ENCODE data around the gene RASAL1. TPM values are rescaled to one million over a fixed set of nuclear protein-coding genes. Genes with fewer than 3 reads are reported as not detected.

The RASAL1 gene
- total RNA-seq, 1 experiment from 2014 or later = 29.3 TPM

DNA sequence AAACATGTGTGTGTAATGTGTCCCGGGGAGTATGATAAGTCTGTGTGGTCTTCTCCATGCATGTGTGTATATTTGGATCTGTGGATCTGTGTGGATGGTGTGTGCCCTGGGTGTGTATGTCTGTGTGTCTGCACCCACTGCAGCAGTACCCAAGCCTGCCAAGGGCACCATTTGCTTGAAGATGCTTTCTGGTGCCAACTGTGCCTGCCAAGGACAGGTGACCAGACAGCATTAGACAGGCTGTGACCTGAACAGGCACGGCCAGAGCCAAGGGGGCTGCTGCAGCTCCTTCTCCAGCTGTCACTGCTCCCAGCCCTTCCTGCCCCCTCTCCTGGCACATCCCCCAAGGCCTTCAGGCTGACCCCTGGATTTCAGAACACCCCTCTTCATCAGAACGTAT, 44.1 kb downstream of the RASAL1 start:
- DNase-seq (ENCODE audit: low read depth) = no peak
- in situ Hi-C loops (cut with HindIII; ENCODE audit: low pct_unique_long_range_greater_than_20kb, low sequenced_read_pairs) = no loop called here

DNA sequence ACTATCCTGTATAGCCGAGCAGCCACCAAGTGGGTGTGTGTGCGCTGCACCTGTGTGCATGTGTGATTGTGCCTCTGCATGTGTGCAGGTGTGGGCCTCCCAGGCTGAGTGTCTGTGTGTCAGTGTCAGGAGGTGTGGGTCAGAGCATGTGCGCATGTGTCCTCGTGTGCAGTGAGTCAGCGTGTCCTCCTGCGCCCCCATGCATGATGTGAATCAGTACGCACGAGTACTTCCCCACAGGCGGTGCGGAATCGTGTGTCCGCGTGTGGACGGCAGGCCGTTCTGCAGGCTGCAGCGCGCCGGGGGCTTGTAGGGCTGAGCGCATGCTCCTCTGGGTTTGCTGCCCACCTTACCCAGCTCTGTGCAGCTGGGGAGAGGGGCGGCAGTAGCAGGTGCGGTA, 44.8 kb downstream of the RASAL1 start:
- in situ Hi-C loops (cut with HindIII; ENCODE audit: low pct_unique_long_range_greater_than_20kb, low sequenced_read_pairs) = no loop called here
- DNase-seq (ENCODE audit: low read depth) = no peak

DNA sequence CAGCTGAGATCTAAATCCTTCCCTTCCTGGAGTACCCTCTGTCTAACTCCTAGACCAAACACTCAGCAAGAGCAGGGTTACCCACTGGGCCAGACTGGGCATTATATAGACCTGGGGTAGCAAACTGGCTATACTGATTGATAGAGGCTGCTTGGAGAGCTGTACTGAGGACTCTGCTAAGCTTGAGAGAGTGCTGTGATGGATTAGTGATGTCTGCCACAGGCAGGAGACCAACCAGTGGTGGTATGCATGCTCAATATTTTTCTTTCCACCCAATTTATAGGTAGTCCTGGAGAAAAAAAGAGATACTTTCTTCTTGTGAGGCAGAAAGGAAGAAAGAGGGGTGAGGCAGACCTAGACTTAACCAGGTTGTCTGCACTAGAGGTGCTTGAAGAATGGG, 45.7 kb downstream of the RASAL1 start:
- in situ Hi-C loops (cut with HindIII; ENCODE audit: low pct_unique_long_range_greater_than_20kb, low sequenced_read_pairs) = no loop called here
- no peak for DNase-seq (ENCODE audit: low read depth)

DNA sequence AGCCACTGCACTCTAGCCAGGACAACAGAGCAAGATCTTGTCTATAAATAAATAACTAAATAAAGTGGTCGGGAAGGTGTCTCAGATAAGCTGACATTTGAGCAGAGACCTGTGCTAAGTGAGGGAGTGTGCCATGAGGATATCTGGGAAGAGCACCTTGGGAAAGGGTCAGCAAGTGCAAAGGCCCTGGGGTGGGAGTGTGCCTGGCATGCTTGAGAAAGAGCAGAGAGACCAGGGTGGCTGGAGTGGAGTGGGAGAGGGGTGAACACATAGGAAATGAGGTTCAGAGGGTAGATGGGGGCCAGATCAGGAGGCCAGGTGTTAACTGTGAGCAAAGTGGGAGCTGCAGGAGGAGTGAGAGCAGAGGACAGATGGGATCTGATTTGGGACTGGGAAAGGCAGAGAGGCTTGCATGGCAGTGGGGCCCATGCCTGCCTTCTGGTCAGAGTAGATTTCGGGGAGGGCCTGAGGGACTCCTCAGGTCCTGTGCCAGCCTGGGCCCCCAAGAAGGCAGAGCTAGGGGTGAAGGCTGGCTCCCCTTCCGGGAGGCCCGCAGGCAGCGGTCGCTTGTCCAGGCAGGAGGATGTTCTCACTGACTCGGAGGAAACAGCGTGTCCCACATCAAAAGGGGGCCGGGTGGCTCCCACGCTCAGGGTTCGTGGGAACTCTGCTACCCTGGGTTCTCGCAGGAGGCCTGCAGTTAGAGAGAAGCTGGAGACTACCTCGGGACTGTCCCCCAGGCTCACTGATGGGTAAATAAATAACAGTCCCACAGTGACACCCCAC, 46.4 kb downstream of the RASAL1 start:
- in situ Hi-C loops (cut with HindIII; ENCODE audit: low pct_unique_long_range_greater_than_20kb, low sequenced_read_pairs) = no loop called here
- no peak for DNase-seq (ENCODE audit: low read depth)

DNA sequence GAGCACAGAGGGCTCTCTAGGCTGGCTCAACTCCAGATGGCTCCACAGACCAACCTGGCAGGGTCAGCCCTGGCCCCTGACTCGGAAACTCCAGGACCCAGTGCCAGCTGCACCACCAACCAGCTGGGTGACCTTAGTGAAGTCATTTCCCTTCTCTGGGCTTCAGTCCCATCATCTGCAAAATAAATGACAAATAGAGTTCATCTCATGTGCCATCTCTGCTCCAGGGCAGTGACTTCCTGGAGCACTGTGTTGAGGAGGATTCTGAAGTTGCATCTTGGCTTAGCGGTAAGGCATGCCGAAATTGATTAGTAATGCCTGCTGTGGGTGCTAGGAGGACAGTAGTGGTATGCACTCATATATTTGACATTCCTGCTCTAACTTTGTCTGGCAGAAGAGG, 47.5 kb downstream of the RASAL1 start:
- DNase-seq (ENCODE audit: low read depth) = no peak
- in situ Hi-C loops (cut with HindIII; ENCODE audit: low pct_unique_long_range_greater_than_20kb, low sequenced_read_pairs) = no loop called here

DNA sequence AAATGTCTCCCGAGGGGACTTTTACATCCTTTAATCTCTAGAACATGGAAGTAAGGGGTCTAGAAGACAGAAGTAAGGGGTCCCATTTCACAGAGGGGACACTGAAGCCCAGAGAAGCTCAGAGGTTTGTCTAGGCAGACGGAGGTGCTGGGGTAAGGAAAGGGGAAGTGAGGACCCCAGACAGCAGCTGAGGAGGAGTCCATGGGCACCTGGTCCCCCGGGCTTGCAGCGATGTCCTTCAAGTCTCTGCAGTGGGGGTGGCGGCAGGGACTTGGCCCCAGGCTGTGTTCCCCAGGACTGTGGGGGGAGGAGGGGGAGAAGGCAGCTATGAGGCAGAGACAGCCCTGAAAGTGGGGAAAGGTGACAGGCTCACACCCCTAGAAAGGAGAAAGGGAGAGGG, 48.4 kb downstream of the RASAL1 start:
- in situ Hi-C loops (cut with HindIII; ENCODE audit: low pct_unique_long_range_greater_than_20kb, low sequenced_read_pairs) = no loop called here
- DNase-seq (ENCODE audit: low read depth) = no peak

DNA sequence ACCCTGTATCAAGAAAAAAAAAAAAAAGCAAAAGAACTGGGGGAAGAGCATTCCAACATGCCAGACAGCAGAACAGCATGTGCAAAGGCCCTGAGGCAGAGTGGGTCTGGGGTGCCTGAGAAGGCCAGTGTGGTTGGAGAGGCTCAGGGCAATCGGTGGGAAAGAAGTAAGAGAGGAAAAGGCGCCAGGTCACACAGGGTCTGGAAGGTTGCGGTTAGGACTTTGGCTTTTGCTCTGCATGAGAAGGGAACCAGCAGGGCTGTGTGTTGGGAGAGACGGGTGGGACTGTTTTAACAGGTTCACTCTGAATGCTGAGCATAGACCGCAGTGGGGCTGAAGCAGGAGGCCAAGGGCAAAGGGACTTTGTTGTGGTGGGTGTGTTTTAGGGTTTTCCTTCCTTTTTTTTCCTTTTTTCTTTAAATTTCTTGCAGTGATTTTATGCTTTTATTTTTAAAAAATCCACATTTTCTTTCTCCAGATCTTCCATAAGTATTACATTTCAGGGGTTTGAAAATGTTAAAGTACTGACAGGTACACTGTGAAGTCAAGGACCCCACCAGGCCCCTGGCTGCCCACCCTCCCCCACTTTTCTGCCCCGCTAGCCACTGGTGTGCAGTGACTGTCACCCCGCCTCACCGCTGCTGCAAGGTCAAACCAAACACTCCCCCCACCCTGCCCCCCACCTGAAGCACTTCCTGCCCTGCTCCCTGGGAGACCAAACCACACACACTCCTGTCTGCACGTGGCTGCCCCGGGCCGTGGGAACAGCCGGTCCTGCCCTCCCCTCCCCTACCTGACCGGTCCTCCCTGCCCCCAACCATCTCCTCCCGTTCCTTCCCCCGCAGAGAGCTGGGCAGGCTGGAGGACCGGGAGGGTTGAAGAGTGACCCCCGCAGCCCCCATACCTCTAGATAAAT, 49.1 kb downstream of the RASAL1 start:
- in situ Hi-C loops (cut with HindIII; ENCODE audit: low pct_unique_long_range_greater_than_20kb, low sequenced_read_pairs) = no loop called here
- no peak for DNase-seq (ENCODE audit: low read depth)

DNA sequence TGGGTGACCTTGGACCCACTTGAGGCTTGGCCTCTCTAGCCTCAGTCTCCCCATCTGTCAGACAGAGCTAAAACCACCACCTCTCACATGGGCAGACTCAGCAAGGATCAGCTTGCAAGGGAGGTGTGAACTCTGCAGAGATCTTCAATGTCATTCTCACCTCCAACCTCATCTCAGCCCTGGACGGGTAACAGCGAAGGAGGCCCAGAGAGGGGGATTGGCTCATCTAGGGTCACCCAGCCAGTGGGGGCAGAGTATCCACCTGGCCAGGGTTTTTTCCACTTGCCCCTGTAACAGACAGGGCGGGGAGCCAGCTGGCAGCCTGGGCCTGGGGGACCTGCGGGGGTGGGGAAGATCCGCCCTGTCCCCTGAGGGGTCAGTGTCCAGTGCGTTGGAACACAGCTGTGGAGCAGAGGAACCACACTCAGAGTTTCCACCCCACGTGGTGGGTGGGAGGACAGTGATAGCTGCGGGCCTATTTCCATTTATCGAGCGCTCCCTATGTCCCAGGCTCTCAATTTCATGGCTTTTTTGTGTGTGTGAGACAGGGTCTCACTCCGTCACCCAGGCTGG, 51.6 kb downstream of the RASAL1 start:
- in situ Hi-C loops (cut with HindIII; ENCODE audit: low pct_unique_long_range_greater_than_20kb, low sequenced_read_pairs) = no loop called here

DNA sequence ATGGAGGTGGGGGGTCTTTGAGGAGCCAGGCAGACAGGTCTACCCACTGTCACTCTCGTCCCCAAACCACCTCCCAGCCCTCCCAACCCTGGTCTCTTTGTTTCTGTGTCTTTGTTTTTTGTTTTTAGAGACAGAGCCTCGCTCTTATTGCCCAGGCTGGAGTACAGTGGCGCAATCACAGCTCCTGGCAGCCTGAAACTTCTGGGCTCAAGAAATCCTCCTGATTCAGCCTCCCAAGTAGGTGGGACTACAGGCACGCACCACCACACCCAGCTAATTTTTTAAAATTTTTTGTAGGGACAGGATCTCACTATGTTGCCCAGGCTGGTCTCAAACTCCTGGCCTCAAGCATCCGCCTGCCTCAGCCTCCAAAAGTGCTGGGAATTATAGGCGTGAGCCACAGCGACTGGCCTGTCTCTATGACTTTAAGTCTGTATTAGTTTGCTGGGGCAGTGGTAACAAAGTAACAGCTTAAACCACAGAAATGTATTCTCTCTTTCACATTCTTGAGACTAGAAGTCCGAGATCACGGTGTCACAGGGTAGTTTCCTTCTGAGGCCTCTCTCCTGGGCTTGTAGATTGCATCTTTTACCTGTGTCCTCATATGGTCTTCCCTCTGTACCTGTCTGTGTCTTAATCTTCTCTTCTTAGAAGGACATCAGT, 52.9 kb downstream of the RASAL1 start:
- no peak for DNase-seq (ENCODE audit: low read depth)
- in situ Hi-C loops (cut with HindIII; ENCODE audit: low pct_unique_long_range_greater_than_20kb, low sequenced_read_pairs) = no loop called here

More for the DNA sequence above, 51.6 kb downstream of the RASAL1 start:
- DNase-seq (ENCODE audit: low read depth) = no peak

DNA sequence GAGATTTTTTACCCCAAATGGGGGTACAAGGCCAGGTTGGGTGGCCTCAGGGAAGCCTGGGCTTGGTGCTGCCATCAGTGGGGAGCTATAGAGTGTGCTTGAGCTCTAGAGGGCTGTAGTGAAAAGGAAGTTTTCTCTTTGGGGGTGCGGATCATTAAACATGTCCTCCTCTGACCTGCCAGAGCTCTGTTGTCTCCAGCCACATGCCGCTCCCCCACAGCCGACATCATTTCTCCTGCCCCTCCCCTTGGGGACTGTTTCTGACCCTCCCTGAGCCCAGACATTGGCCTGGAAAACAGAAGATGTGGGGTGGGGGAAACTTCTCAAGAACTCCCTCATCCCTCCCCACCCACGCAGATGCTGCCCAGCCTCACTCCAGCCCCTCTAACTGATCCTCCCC, 53.7 kb downstream of the RASAL1 start:
- in situ Hi-C loops (cut with HindIII; ENCODE audit: low pct_unique_long_range_greater_than_20kb, low sequenced_read_pairs) = no loop called here
- DNase-seq (ENCODE audit: low read depth) = no peak

DNA sequence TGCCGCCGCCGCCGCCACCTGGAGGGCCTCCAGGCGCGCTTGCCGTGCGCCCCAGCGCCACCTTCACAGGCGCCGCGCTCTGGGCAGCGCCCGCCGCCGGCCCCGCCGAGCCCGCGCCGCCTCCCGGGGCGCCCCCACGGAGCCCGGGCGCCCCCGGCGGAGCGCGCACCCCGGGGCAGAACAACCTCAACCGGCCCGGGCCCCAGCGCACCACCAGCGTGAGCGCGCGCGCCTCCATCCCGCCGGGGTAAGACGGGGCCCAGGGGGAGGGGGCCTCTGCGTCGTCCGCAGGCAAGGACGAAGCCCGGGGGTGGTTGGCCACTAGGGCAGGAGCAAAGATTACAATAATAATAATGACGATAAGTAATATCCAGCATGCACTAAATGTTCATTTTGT, 57.7 kb downstream of the RASAL1 start:
- in situ Hi-C loops (cut with HindIII; ENCODE audit: low pct_unique_long_range_greater_than_20kb, low sequenced_read_pairs) = no loop called here
- DNase-seq (ENCODE audit: low read depth) = no peak

DNA sequence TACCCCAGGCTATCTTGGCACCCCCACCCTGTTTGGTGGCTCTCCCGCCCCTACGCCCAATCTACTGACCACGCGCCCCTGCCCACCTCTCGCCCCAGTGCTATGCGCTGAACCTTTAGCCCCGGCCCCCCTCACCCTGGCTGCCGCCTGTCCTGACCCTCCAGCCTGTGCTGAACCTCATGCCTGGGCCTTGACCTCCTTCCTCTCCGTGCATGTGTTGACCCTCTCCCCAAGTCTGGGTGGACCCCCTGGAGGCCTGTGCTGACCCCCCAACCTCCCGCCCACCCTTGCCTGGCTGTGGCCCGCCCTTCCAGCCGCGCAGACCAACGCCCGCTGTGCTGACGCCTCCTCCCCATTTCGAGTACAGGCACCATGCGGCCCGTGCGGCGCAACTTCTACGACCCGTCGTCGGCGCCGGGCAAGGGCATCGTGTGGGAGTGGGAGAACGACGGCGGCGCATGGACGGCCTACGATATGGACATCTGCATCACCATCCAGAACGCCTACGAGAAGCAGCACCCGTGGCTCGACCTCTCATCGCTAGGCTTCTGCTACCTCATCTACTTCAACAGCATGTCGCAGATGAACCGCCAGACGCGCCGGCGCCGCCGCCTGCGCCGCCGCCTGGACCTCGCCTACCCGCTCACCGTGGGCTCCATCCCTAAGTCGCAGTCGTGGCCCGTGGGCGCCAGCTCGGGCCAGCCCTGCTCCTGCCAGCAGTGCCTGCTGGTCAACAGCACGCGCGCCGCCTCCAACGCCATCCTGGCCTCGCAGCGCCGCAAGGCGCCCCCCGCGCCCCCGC, 58.3 kb downstream of the RASAL1 start:
- in situ Hi-C loops (cut with HindIII; ENCODE audit: low pct_unique_long_range_greater_than_20kb, low sequenced_read_pairs) = no loop called here
- no peak for DNase-seq (ENCODE audit: low read depth)

DNA sequence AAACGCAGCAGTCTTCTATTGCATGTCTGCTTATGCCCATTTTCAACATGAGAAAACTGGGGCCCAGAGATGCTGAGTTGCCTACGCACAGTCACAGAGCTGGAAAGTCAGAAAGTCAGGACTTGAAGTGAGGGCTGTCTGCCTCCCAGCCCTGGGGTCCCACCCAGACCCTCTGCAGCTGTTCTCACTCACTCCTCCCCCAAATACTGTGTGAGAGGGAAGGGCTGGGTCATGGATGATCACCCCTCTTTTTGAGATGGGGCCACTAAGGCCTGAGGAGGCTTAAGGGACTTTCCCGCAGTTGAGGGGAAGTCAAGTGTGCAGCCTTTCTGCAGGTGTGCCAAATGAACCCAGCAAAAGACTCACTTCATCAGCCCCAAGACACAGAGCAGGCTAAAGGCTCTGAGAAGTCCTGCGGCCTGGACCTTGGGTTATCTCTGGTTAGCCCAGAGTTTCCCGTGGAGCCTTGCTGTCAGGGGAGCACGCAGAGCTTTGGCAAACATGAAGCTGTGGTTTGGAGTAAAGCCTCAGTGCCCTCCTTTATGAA, 60.4 kb downstream of the RASAL1 start:
- no peak for DNase-seq (ENCODE audit: low read depth)
- in situ Hi-C loops (cut with HindIII; ENCODE audit: low pct_unique_long_range_greater_than_20kb, low sequenced_read_pairs) = no loop called here

DNA sequence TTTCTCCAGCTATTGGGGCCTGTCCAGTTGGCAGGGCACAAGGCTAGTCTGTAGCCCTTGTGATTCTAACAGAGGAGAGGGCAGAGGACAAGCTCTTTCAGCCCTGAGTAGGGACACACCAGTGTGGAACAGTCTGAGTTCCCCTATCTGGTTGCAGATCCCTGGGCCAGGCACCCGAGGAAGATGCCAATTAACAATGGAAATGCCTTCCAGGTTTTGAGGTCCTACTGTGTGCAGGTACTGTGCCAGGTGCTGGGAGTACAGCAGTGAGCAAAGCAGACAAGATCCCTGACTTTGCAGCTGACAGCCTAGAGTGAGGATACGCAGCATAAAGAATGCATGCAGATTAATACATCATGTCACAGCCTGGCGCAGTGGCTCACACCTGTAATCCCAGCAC, 62.0 kb downstream of the RASAL1 start:
- in situ Hi-C loops (cut with HindIII; ENCODE audit: low pct_unique_long_range_greater_than_20kb, low sequenced_read_pairs) = no loop called here
- DNase-seq (ENCODE audit: low read depth) = no peak

DNA sequence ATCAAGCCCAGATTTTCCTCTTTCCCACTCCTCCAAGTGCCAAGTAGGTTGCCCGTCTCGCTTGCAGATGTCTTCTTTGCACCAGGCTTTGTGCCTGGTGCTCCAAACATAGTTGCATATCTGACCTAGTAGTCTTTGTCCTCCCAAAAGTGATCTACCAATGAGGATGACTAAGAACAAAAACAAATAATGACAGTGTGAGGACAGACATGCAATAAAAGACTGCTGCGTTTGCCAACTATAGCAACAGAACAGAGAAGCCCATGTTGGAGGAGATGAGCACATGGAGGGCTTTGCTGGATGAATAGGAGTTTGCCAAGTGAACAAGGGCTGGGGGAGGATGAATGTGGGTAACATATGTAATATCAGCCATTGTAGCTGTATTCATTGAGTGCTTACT, 63.4 kb downstream of the RASAL1 start:
- in situ Hi-C loops (cut with HindIII; ENCODE audit: low pct_unique_long_range_greater_than_20kb, low sequenced_read_pairs) = no loop called here
- peak; percentile 16 for DNase-seq (ENCODE audit: low read depth)

DNA sequence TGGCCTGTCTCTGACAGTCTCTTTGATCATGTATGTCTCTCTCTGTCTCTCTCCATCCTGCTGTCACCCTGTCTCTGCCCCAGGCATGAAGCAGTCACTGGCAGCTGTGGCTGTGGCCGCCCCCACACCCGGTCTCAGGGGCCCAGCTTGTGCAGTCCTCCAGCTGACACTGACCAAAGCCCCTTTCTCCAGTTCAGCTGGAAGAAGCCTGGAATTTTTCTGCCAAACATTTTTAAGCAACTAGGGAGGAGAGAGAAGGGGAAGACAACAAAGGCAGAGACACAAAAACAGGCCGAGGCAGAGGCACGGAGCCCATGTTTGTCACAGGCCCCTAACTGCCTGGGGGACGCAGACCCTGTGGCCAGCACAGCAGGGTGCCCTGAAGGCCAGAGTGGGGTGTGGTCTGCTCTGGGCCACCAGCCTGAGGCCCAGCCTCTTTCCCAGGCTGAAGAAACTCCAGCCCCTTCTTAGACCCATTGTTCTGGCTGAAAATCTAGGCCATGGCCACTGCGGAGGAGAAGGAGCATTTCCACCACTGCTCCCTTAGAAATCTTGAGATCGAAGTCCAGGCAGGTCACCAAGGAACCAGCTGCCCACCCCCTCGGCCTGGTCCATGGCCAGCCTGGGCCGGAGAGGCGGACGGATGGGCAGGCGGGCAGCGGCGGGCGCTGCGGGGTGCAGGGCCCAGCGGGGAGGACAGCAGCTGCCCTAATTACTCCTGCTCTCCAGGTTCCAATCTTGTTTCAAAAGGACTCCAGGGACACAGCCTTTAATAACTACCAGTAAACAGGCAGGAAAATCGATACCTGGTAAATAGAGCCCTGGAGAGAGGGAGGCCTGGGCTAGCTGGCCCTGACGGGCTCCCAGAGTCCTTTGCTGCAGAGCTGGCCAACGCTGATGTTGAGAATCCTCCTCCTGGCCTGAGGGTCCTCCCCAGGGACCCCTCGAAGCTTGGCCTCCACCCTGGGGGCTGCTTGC, 64.1 kb downstream of the RASAL1 start:
- no peak for DNase-seq (ENCODE audit: low read depth)
- in situ Hi-C loops (cut with HindIII; ENCODE audit: low pct_unique_long_range_greater_than_20kb, low sequenced_read_pairs) = no loop called here

All from Caki2 (cell line).